GM04504 (cell line): ENCODE data around the gene UBB.

Source experiments
- DNase-seq: peaks from one replicate; pipeline ENCODE4 v3.0.0-alpha.2; 2012; ENCODE audit warnings: low read depth

Gene UBB

GRCh38 chr17:16380640-16381495, at the start of gene UBB:
TSS of gene UBB (plus strand) at chr17:16381091. CDS start at chr17:16381908, 817 bp downstream.
- peak; percentile 93 for DNase-seq

- DNase-seq: no peak
Measured at GRCh38 chr17:16338391-16338790, 42.5 kb upstream of the UBB start.

GRCh38 chr17:16339402-16339801, 41.5 kb upstream of the UBB start:
- DNase-seq: no peak

GRCh38 chr17:16339959-16340358, 40.9 kb upstream of the UBB start:
- no peak for DNase-seq

- DNase-seq: peak; percentile 23
Measured at GRCh38 chr17:16342979-16343378, 37.9 kb upstream of the UBB start.

GRCh38 chr17:16343569-16343968, 37.3 kb upstream of the UBB start:
- DNase-seq: no peak

GRCh38 chr17:16345565-16345964, 35.3 kb upstream of the UBB start:
- no peak for DNase-seq

- DNase-seq: no peak
Measured at GRCh38 chr17:16346721-16347271, 34.1 kb upstream of the UBB start.

GRCh38 chr17:16348586-16348985, 32.3 kb upstream of the UBB start:
- DNase-seq: no peak

GRCh38 chr17:16349431-16349830, 31.5 kb upstream of the UBB start:
- DNase-seq: no peak

- DNase-seq: no peak
Measured at GRCh38 chr17:16351831-16352230, 29.1 kb upstream of the UBB start.

- no peak for DNase-seq
Measured at GRCh38 chr17:16352303-16352666, 28.6 kb upstream of the UBB start.

DNA sequence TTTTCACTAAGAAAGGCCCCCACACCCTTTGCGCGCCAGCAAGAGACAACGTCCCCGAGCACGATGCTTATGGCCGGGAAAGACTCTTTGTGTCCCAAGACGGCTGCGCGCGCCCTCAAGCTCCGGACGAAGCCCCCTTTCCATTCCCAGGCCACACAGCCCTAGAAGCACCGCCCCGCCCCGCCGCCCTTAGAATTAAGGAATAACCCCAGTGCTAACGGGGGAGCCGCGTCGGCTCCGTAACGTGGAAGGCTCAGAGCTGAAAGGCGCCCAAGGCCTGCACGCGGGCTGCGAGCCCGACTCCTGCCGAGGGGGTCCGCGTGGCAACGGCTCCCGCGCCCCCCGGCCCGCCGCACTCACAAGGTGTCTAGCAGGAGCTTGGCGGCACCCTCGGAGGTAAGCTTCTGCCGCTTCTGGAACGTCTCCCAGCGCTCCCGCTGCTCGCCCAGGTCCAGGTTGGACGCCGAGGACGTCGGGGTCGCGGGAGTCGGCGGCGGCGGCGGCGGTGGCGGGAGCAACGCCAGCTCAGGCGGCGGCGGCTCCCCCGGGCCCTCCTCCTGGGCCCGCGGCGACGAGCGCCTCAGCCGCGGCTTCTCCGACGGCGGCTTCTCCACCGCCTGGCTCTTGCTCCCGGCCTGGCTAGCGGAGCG, 28.1 kb upstream of the UBB start:
- DNase-seq: no peak

DNA sequence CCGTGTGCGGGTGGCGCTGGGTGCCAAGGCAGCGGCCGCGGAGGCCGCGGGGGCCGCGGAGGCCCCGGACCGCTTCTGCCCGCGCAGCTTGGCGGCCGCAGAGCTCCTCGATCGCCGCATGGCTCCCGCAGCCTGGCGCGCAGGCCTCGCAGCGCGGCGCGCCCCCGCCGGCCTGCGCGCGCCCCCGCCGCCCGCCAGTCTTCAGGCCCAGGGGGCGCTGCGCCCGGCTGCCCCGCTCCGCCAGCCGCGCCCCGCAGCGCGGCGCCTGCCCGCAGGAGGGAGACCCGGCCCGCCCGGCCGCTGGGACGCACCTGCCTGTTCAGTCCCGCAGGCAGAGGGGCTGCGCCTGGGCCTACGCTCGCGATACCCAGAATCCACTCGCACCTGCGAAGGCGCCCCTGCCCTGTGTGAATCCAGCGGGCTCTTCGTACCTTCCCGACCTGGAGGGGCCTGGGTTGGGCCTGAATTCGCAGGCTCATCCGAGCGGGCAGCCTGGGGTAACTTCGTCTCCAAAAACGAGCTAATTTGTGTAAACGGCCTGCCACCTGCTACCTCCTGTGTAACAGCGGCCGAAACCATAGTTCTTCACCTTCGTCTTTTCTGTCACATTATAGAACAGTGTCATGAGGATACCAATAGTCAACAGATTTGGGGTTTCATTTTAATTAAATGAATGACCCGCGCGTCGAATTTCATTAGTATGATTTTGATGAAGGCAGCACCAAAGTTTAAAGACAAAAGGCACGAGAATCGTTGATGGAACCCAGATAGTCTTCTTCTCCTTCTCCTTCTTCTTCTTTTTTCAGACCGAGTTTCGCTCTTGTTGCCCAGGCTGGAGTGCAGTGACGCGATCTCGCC, 27.3 kb upstream of the UBB start, which contains the start of gene CENPV:
CENPV (minus strand) TSS at position 153 of the 858 bp plus-strand sequence; CDS start at position 120, 33 bp downstream.
- DNase-seq: no peak

DNA sequence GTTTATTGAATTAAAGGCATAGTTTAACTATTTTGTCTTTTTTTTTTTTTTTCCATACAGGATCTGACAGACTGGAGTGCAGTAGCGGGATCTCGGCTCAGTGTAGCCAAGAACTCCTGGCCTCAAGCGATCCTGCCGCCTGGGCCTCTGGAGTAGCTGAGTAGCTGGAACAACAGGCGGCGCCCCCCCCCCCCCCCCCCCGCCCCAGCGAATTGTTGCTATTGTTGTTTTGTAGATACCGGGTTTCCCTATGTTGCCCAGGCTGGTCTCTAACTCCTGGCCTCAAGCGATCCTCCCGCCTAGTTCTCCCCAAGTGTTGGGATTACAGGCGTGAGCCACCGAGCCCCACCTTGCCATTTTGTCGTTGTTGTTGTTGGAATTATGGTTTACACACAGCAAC, 26.3 kb upstream of the UBB start:
- no peak for DNase-seq

DNA sequence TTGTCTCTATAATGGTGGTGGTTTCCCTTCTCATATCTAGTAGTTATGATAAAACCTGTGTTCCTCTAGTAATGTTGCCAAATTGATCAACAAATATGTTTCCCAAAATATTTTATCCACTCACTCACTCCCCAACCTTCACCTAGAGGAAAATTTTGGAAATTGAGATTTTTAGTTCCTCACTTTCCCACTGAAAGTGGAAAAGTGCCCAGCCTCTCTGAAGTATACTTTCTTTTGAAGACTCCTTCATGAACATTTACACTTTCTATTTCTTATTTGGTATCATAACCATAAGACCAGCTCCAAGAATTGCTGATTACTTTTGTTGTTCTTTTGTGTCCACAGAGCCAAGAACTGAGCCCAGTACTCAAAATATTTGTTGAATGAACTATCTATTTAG, 22.5 kb upstream of the UBB start:
- no peak for DNase-seq

- no peak for DNase-seq
Measured at GRCh38 chr17:16361874-16362273, 19.0 kb upstream of the UBB start.

DNA sequence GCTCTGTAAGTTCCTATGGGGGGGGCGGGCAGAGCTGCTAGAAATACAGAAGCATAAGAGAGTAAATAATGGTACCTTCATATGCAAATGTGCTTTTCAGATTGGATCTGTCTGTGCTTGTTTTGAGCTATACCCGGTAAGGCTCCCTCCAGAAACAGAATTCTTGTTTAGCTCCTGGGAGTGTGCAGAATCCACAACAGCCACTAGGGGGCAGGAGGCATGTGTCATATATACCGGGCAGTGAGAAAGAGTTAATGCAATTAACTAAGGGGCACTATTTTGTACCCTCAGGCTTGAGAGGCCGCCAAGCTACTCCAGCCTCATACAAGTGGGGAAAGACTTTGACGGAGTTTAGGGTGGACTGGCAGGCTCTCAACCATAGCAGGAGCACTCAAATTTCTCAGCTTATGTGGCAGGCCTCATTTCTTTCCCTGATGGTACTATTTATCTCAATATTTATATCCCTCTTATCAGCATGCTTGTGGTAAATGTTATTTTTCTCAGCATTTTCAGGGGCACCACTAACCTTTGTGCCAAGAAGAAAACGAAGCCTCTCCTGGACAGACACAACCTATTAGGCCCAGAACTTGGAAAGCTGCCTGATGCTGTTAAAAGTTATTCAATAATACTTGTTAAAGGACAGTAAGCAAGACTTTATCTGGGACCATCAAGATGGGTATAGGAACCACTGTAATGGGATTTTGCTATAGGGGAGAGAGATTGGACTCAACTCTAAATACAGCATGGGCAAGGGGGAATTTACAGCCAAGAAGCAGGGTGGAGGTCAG, 16.9 kb upstream of the UBB start:
- DNase-seq: peak; percentile 28

DNA sequence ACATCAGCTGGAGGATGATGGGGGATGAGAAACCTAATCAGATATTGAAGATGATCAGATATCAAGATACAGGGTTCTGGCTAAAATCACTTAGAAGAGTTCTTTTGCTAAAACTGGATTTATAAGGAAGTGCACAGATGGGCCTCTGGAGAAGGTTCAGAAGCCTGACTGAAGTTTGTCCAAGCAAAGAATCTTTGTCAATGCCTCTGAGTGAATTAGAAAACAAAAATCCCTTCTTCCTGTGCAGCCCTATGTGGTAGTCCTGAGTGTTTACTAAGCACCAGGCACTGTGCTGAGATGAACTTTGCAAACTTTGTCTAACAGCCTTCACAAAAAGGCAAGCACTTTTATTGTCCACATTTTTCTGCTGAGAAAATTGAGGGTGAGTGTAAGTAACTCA, 16.3 kb upstream of the UBB start:
- DNase-seq: no peak

- peak; percentile 30 for DNase-seq
Measured at GRCh38 chr17:16371742-16372141, 9.1 kb upstream of the UBB start.

GRCh38 chr17:16374146-16374938, 6.5 kb upstream of the UBB start:
- DNase-seq: peak; percentile 35
